LNCAP (cell line): ENCODE data around the gene ACTR8.

ENCODE experiments used
- CTCF ChIP-seq: fragments of 450-650 bp; IDR thresholded peaks from 2 replicates; pipeline ENCODE4 v1.5.1; 2017; ENCODE audit warnings: mild to moderate bottlenecking

ACTR8 gene

DNA sequence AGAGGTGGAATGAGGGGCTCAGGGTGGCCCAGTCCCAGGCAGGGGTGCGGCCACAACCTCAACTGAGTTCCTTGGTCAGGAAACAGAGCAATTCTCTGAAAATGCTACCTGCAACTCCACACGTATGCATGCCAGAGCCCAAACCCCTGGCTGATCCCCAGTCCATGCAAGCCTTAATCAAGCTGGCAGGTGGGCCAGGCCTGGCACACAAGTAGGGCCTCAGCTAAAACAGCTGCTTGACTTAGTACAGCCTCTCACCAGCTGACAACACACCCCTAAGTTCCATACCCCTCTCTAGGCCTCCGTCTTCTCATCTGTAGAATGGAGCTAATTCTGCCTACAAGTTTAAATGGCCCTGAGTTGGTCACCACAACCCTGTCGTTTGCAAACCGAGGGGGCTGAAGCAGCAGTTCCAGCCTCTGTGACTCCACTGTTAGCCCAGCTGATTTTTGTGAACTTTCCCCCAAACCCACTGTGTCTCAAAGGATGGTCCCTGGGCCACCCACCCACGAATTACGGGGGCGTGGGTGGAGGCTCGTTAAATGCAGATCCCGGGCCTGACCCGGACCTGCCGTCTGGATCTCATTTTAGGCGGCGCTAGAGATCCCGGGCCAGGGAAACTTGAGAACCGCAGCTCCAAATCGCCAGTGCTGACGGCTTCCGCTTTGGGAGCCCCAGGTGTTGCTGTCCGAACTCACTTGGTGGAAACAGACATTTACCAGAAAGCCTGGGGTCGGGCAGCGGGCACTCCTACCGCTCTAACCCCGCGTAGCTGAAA is 36.7 kb downstream of the ACTR8 start:
- peak; percentile 53; the same call in 1 of the 2 replicates for TF ChIP-seq CTCF

- TF ChIP-seq CTCF: no peak
Measured at GRCh38 chr3:53844262-53845102, 37.5 kb downstream of the ACTR8 start.

DNA sequence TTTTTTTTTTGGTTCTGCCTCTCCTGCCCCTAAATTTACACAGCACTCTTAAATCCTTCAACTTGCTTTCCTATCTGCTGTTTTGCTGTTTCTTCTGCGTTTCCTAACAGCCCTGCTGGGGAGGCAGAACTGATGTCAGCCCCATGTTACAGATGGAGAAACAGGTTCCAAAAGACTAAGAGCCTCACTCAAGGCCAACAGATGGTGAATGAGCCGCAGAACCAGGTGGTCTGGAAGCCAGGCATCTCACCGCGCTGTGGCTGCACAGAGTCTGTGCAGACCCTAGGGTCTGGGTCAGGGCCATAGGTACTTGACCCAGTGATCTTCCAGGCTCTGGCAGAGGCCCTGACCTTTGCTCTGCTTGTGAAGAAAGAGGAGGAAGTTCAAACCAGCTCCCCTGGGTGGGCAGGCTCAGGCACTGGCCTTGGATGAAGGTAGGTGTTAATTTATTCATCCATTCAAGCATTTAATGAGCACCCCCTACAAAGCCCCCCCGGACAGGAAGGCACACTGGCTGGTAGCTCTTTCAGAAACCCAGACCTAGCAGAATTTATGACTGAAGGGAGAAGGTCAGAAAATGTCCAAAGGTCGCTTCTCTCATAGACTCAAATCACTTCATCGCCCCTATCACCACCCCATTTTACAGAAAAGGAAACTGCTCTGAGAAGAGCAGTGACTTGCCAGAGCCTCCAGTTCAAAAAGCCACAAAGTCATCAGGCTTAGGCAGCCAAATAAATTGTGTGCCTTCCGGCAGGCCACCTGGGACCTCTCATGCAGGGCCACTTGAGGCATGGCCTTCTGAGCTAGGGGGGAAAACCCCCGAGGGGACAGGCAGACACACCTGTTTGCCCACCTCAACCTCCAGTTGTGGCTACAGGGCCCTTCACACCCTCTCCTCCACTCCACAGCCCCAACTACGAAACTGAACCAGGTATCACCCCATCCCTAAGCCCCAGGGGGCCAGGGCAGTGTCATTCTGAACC is 38.5 kb downstream of the ACTR8 start:
- no peak for TF ChIP-seq CTCF

DNA sequence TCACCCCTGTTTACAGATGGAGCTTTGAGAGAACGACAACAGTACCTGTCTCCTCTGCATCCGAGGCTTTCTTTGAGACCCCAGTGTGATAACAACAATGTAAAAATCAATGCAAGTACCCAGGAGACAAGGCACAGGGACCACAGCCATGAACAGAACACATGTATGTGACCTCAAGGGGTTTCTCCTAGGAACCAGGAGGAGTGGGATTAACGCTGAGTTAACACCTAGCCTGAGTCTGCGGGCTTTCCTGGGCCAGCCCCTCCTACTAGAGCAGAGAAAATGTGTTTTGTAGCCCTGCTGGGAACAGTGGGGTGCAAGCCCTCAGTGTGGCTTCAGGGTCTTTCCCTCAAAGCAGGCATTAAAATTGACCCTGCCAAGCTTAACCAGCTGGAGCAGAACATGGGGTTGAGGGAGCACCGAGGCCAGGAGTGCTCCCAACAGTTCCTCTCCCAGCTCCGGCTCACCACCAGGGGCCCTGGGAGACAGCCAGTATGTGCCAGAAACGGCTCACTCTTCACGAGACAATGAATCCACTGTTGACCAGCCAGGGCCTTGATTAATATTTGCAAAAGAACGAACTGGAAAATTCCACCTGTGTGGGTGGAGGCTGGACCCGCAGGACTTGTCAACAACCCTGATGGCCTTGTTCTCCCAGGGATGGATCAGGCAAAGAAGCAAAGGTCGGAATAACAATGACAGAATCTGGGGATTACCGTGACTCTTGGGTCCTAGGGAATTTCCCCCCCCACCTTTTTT is 39.3 kb downstream of the ACTR8 start:
- TF ChIP-seq CTCF: peak; percentile 41

DNA sequence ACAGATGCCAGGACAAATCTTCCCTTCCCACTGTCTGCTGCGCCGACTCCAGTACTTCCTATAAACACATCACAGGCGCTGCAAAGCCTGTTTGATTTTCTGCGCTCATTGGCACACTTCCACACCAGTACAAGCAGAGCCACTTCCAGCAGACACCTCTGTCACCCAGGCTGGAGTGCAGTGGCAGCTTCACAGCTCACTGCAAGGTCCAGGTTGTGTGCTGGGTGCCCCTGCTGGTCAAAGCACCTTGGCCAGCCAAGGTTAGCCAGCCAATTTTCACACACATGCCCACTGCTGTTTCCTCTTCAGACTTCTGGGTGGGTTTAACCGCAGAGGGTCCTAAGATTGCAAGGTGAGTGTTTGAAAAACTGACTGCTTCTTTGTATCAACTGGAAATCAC is 40.7 kb downstream of the ACTR8 start:
- no peak; the same call in 1 of the 2 replicates for TF ChIP-seq CTCF

GRCh38 chr3:53837331-53837730 is 44.6 kb downstream of the ACTR8 start:
- TF ChIP-seq CTCF: no peak
